Raji (cell line): ENCODE data around the gene ZNF232.

ENCODE experiments used
- POLR2A ChIP-seq: IDR thresholded peaks from 2 replicates; pipeline ENCODE4 v1.6.1; 2011; ENCODE audit warnings: low read depth, low read length, control low read depth; ENCODE audit not compliant: insufficient read depth

ZNF232 gene

DNA sequence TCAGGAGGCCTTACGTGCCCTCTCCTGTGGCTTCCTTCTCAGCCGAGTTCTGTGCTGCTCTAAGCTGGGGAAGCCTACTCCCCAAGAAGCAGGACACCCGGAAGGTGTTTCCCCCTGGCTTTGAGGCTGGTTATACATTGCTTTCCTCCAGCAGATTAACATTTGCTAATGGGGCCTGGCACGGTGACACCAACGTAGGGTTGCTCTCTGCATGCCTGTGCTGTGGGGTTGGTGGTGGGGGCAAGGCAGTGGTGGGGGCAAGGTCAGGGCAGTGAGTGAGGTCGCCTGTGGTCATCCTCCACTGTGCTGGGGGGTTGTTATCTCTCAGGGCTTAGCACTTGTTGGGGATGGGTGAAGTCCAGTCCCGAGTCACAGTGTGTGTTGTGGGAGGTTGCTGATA, 8.4 kb upstream of the ZNF232 start:
- TF ChIP-seq POLR2A: no peak

DNA sequence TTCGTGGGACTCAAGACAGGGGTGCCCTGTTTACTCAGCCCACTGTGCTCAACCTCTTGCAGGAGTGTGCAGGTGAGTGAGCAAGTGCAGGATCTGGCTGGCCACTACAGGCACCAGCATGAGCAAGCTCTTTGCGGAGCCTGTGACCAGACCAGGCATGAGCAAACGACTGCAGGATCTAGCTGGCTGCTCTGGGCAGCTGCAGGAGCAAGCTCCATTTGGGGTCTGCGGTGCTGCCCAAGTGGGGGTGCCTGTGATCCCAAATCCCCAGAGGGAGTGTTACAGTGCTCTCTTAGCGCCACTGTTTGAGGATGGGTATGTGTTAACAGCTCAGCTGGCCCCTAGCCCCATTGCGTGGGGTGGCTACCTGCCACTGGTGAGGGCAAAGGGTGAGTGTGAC, 6.5 kb upstream of the ZNF232 start:
- no peak for TF ChIP-seq POLR2A

DNA sequence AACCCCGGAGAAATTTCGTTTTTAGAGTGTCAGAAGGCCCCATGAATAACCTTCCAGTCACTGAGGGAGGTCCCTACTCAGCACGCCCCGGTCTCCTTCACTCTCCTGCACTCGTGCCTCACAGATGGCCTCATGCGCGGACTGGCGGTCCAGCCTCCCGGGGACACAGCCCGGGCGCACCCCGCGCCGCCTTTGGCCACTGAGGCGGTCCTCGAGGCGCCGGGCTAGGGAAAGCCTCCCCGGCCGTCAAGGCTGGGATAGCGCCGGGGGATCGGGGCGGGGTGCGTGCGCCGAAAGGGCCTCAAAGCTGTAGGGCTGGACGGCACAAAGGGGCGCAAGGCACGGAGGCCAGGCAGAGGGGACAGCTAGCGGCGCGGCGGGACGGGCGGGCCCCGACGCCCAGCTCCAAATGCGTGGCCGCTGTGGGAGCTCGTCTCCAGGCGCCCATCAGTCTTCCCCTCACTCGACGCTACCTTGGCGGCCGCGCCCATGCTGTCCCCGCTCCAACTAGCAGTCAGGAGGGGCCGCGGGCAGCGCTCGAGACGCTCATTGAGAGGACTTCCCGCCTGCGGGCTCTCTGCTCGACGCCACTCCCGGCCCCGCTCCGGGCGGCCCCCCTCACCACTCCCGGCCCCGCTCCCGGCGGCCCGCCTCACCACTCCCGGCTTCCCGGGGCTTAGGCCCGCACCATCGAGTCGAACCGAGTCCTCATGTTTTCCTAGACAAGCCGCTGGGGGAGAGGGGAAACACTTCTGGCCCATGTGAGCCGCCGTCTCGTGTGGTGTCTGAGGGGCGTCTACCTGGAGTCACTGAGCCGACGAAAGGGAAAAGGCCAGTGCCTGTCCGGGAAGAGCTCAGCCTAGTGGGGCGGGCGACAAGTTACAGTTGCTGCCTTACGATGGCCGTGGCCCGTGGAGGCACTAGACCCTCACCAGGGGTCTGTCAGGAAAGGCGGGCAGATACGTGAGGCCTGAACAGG, 4.3 kb upstream of the ZNF232 start, which contains the start of gene USP6:
Gene USP6, plus strand, starts transcription at position 360 of the 979 bp plus-strand sequence. CDS start 14,336 bp downstream, outside the sequence.
- no peak for TF ChIP-seq POLR2A

DNA sequence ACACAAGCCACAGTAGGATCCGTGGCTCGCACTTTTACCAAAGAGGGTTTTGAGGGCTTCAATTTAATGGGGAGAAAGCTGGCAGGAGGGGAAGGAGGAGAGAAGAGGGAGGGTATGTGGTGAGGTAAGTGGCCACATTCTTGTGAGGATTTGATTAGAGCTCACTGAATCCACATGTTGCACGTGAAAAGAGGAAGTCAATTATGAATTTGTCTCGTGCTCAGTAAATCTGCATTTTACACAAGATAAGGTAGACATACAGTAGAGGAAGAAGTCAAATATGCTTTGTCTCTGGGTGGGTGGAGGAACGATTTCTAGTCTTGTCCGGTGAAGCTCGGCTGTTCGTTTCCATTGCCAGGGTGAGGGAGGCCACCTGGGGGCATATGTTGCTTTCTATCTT, 862 bp downstream of the ZNF232 start:
- peak; percentile 42 for TF ChIP-seq POLR2A

DNA sequence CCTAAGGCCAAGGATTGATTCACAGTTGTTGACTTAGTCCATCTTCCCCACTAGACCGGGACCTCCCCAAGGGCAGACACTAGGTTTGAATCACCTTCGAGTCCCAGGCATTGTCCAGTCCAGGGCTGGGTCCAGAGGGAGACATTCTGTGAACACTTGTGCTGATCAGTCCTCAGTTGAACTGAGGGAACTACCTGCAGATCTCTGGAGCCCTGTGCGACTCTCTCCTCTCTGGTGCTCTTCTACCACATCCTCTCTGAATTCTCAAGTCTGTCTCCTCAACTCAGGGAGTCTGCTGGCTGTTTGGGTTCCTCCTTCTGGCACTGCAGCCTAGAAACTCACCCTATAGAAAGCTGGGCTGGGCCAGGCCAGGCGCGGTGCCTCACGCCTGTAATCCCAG, 10.8 kb downstream of the ZNF232 start:
- TF ChIP-seq POLR2A: no peak

DNA sequence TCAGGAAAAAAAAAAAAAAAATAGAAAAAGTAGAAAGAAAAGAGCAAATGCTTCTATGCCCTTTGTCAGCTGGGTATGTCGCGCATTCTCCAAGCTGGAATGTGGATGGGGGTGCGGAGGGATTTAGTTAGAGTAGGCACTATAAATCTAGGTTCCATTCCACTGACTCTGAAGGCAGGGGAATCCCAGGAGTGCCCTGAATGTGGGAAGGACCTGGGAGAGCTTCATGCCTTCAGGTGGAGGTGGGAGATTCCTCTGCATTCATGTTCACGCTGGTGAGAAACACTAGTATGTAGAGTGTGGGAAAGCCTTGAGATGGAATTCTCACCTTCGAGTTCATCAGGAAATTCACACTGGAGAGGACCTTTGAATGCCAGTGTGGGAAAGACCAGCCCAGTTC, 12.4 kb downstream of the ZNF232 start:
- TF ChIP-seq POLR2A: no peak

DNA sequence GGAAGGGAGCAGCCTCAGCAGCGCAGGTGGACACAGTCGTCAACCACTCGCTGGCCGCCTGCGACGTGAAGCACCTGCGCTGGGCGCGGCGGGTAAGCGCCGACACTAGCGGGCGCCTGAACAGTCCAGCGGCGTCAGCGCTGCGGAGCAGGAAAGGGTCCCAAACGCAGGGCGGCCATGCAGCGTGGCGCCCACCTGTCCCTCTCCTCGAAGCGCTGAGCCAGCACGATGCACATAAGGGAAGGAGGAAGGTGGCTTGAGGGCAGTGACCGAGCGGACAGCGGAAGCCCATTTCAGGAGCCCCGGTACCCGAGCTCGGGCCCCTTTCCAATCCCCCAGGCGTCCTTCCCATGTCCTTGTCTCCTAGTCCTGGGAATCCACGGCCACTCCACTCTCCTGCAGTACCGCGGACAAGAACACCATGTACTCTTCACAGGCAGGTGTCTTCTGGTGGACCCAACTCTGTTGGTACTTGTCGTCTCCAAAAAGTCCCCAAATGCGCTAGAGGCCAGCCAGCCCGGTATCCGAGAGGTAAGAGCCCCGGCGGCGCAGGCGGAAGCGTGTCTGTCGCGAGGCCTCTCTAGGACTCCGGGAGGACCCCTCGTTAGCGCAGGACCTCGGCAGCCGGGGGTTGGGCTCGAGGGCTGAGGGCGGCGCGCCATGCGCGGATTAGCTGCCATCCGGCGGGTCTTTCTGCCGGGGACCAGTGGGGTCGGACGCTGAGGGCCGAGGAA, 14.4 kb downstream of the ZNF232 start:
- no peak for TF ChIP-seq POLR2A

DNA sequence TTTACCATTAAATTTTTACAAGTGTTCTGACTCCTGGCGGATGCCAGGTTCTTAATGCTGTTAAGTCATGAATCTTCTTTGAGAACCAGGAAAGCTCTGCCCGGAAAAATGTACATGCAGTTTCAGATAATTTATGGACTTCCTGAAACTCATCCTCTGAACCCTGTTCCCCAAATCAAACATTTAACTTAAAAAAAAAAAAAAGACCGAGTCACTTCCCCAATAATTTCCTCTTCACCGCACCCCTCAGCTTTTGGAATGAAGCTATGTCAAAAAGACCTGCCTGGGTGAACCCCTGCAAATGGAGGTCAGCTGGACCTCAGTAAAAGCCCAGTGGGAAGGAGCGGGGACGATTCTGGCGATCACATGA, 15.0 kb downstream of the ZNF232 start:
- no peak for TF ChIP-seq POLR2A

DNA sequence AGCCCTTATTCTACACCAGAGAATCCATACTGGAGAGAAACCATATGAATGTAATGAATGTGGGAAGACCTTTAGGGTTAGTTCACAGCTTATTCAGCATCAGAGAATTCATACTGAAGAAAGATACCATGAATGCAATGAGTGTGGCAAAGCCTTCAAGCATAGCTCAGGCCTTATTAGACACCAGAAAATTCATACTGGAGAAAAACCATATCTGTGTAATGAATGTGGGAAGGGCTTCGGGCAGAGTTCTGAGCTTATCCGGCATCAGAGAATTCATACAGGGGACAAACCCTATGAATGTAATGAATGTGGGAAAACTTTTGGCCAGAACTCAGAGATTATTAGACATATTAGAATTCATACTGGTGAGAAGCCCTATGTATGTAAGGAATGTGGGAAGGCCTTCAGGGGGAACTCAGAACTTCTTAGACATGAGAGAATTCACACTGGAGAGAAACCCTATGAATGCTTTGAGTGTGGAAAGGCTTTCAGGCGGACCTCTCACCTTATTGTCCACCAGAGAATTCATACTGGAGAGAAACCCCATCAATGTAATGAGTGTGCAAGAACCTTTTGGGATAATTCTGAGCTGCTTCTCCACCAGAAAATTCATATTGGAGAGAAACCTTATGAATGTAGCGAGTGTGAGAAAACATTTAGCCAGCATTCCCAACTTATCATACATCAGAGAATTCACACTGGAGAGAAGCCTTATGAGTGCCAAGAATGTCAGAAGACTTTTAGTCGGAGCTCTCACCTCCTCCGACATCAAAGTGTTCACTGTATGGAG, 19.3 kb downstream of the ZNF232 start:
- no peak for TF ChIP-seq POLR2A

DNA sequence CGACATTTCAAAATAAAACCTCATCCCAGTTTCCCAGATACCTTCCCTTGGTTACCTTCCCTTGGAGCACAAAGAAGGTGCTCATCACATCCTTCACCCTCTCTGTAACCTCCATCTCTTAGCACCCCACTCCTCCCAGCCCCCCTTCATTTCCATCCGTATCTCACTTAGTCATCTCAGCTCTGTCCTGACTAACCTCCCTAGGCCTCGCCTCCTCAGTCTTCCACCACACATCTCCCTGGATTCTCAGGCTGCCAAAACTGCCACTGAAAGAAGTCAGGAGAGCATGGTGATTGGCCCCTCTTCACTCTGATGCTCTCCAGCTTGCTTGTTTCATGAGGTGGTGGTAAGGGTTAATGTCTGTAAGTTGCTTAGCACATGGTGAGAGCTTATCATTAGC, 31.1 kb downstream of the ZNF232 start:
- TF ChIP-seq POLR2A: no peak

DNA sequence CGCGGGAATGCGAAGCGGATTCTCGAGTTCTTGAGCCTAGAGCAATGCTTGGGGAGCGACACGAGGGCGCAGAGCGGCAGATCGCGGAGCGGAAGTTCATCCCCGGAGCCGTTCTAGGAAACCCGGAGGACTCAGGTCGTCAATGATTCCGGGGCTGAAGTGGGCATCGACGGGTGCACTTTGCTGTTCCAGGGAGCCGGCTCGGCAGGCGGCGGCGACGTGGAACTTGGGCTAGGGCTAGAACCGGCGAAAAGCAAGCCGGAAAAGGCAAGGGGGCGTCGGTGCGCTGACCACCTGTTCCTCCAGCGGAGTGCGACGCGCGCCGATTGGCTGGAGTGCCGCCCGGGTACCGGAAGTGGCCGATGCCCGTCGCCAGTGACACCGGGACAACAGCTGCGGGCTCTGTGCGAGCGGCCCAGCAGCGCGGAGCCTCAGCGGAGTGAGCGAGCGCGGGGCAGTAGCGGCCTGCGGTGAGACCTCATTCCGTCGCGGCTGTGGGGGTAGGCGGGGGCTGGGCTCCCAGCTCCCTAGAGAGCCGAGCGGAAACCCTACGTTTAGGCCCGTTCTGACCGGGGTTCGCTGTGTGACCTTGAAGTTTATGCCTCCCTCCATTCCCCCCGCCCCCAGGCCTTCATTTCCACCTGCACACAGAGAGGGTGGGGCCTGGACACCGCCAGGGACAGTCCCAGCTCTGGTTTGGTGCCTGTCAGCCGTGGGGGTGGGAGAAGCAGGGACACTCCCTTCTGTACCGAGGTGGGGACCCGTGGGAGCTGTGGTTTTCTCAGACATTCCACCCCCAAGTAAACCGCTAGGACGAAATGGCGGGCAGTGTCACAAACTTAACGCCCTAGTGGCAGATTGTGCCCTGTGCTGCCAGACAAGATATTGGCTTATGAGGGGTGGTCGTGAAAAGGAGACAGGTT, 33.3 kb downstream of the ZNF232 start, which contains the start of gene ZFP3:
Gene ZFP3, plus strand, starts transcription at position 362 of the 923 bp plus-strand sequence. CDS start 13,038 bp downstream, outside the sequence.
- no peak for TF ChIP-seq POLR2A

DNA sequence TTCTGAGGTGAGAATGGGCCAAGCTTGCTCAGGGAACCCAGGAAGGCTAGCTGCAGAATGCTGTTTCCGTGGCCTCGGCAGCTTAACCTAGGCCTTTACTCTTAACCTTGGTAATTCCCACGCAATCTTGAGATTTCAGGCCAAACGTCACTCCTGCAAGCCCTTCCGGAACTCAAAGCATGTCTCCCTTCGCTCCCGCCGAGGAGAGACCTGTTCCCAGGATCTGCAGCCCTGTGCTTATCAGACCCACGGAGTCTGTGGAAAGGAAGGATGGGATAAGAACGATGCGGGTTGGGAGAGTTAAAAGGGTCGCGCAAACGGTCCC, 33.9 kb downstream of the ZNF232 start:
- no peak for TF ChIP-seq POLR2A

DNA sequence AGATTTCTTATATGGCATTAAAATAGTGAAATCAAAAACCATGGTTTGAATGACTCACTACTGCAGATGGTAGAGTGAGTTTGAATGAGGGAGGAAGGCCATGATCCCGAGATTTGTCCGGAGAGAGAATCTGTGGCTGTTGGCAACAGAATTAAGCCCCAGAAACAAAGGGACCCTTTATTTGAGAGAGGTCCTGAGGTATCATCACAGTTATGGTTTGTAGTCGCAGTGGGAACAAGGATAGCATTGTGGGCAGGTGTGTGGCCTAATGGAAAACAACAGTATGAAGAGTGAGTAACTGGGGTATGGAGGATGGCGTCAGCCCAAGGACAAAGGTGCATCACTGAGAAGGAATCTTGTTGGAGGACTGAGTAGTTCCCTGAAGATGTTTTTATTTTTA, 42.0 kb downstream of the ZNF232 start:
- TF ChIP-seq POLR2A: no peak

DNA sequence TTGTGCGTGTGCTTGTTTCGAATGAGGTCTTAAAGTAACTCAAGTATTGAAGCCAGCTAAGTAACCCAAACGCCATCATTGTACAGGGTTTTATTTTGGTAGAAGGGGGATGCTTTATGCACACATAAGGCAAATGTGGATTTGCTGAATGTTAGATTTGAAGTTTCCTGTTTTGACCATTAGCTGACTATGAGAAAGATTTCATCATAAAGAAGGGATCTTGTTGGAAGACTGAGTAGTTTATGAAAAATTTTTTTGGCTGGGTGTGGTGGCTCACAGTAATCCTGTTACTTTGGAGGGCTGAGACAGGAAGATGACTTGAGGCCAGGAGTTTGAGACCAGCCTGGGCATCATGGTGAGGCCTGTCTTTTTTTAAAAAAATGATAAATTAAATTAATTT, 43.4 kb downstream of the ZNF232 start:
- no peak for TF ChIP-seq POLR2A
